HepG2 (cell line): ENCODE results near the gene SETD2. TPM values are rescaled to one million over a fixed set of nuclear protein-coding genes. Genes with fewer than 3 reads are reported as not detected.

Experiments used
- CENPT ChIP-seq: sonication (generic); formaldehyde crosslinking; IDR thresholded peaks from 2 replicates; pipeline ENCODE4 v1.8.0; 2022; ENCODE audit warnings: low read depth, mild to moderate bottlenecking, moderate library complexity, missing genetic modification reagents
- DNMT1 ChIP-seq: sonication (generic); formaldehyde crosslinking; IDR thresholded peaks from 2 replicates; pipeline ENCODE4 v1.5.1; 2020; ENCODE audit warnings: mild to moderate bottlenecking, missing genetic modification reagents
- MYPOP ChIP-seq: sonication (generic); formaldehyde crosslinking; IDR thresholded peaks from 2 replicates; pipeline ENCODE4 v1.8.1; 2023; ENCODE audit warnings: mild to moderate bottlenecking, moderate library complexity, missing genetic modification reagents
- PHF21A ChIP-seq: sonication (generic); formaldehyde crosslinking; IDR thresholded peaks from 2 replicates; pipeline ENCODE4 v1.5.0; 2020; ENCODE audit warnings: mild to moderate bottlenecking, missing genetic modification reagents
- PRDM15 ChIP-seq: sonication (generic); formaldehyde crosslinking; IDR thresholded peaks from 2 replicates; pipeline ENCODE4 v1.4.0; 2020; ENCODE audit warnings: missing genetic modification reagents
- REXO4 ChIP-seq: sonication (generic); formaldehyde crosslinking; IDR thresholded peaks from 2 replicates; pipeline ENCODE4 v1.8.0; 2022; ENCODE audit warnings: missing genetic modification reagents, mild to moderate bottlenecking, borderline replicate concordance
- TBX2 ChIP-seq: sonication (generic); formaldehyde crosslinking; IDR thresholded peaks from 2 replicates; pipeline ENCODE4 v1.5.0; 2020; ENCODE audit warnings: missing genetic modification reagents, mild to moderate bottlenecking, borderline replicate concordance
- TBX3 ChIP-seq: fragments of 450-650 bp; IDR thresholded peaks from 2 replicates; pipeline ENCODE4 v1.6.1; 2017; ENCODE audit warnings: antibody characterized with exemption, mild to moderate bottlenecking, inconsistent platforms, borderline replicate concordance
- THAP8 ChIP-seq: sonication (generic); formaldehyde crosslinking; IDR thresholded peaks from 2 replicates; pipeline ENCODE4 v1.5.1; 2020; ENCODE audit warnings: missing genetic modification reagents, mild to moderate bottlenecking, borderline replicate concordance
- USF2 ChIP-seq, 2 experiments: sonication (generic) in 1 of 2; formaldehyde crosslinking in 1 of 2; IDR thresholded peaks; 2 replicates each; pipeline versions ENCODE4 v1.5.1 to v1.6.1; 2011 to 2020; ENCODE audit warnings: borderline replicate concordance in 1 of 2, low read depth in 1 of 2, low read length in 1 of 2, mild to moderate bottlenecking in 1 of 2, missing genetic modification reagents in 1 of 2, moderate library complexity in 1 of 2
- ZNF124 ChIP-seq: sonication (generic); formaldehyde crosslinking; IDR thresholded peaks from 2 replicates; pipeline ENCODE4 v1.4.0; 2020; ENCODE audit warnings: missing genetic modification reagents
- ZNF33B ChIP-seq: sonication (generic); formaldehyde crosslinking; IDR thresholded peaks from 2 replicates; pipeline ENCODE4 v1.5.1; 2020; ENCODE audit warnings: mild to moderate bottlenecking, missing genetic modification reagents
- ZNF44 ChIP-seq: sonication (generic); formaldehyde crosslinking; IDR thresholded peaks from 2 replicates; pipeline ENCODE4 v1.5.1; 2020; ENCODE audit warnings: mild to moderate bottlenecking, missing genetic modification reagents
- ZNF460 ChIP-seq: sonication (generic); formaldehyde crosslinking; IDR thresholded peaks from 2 replicates; pipeline ENCODE4 v1.5.1; 2020; ENCODE audit warnings: missing genetic modification reagents, mild to moderate bottlenecking, borderline replicate concordance
- ZNF616 ChIP-seq: sonication (generic); formaldehyde crosslinking; IDR thresholded peaks from 2 replicates; pipeline ENCODE4 v1.5.0; 2020; ENCODE audit warnings: low read depth, mild to moderate bottlenecking, missing genetic modification reagents
- polyA plus RNA-seq, 8 experiments: library from polyadenylated mRNA; depleted of rRNA in 3 of 8; stranded (reverse) in 7 of 8; unstranded in 1 of 8; fragments of >200 nt; fragmentation: Illumina TruSeq in 4 of 8; extraction: Trizol in 4 of 8; gene quantifications; 2 replicates each; pipeline versions ENCODE4 v1.2.1 to v1.2.3, GENCODE V29; 2011 to 2016; ENCODE audit warnings: low read depth in 4 of 8, missing spikeins in 1 of 8, mixed read lengths in 1 of 8; ENCODE audit not compliant: insufficient read depth in 1 of 8
- total RNA-seq, 5 experiments: library from RNA; depleted of rRNA; stranded (reverse); fragments of >200 nt; fragmentation: Illumina TruSeq; extraction: Trizol; gene quantifications; 2 replicates each; pipeline ENCODE4 v1.2.3, GENCODE V29; 2016; ENCODE audit warnings: low read depth in 1 of 5

SETD2 gene
- total and polyA plus RNA-seq, 2 of the 13 experiments (the other 11 are each of a cell fraction or from before 2014, with no cell fraction given): 14.2 to 24.2 TPM

DNA sequence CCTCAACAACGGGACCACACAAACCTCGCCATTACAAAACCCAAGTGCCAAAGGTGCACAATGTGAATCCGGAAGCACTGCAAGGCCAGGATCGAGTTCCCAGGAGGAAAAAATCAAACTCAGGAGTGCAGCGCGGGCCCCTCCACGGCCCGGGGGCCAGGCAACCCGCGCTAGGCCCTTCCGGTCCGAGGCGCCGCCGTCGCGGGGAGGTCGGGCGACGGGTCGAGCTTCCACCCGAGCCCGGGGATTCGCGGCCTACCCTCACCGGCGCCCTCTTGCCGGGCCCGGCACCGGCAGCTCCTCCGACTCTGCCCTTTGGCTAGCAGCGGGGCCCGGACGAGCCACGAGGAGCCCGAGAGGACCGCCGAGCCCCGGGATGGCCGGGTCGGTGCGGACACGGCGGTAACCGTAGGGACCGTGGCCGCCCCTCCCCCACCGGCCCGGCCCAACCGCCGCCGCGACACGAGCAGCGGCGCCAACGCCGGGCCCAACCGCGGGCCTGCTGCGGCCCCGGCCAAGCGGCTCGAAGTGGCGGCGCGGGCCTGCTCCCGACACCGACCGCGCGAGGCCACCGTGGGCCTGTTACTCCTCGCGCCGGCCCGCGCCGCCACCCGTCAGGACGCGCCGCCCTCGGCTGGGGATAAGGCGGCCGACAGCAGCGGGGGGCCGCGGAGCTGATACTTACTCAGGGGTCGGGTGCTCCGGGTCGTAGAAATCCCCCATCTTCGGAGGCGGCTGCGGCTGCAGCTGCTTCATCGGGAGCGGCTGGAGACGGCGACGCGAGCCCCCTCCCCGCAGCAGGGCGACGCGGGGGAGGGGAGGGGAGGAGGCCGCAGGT, 525 bp downstream of the SETD2 start (continued):
- peak; percentile 78 for TF ChIP-seq PRDM15 (CRISPR knock-in tag)
- TF ChIP-seq THAP8: no peak
- 0 out of 2 replicates have a peak, but pooled peaks have one; percentile 50 for TF ChIP-seq ZNF33B (CRISPR knock-in tag)
- peak; percentile 74 for TF ChIP-seq TBX2
- TF ChIP-seq ZNF124 (CRISPR knock-in tag): no peak
- no peak for TF ChIP-seq ZNF44 (CRISPR knock-in tag)
- TF ChIP-seq TBX3: no peak
- TF ChIP-seq MYPOP (CRISPR knock-in tag): peak; percentile 52; the same call in 1 of the 2 replicates
- TF ChIP-seq PHF21A (CRISPR knock-in tag): peak; percentile 39; the same call in 1 of the 2 replicates
- no peak for TF ChIP-seq ZNF616 (CRISPR knock-in tag)
- TF ChIP-seq DNMT1: peak; percentile 68; the same call in 1 of the 2 replicates
- TF ChIP-seq USF2 (IDR thresholded peaks at IDR 0.05; ENCODE audit: low read depth, low read length): no peak
- TF ChIP-seq USF2 (CRISPR knock-in tag; IDR thresholded peaks at IDR 0.05; ENCODE audit: borderline replicate concordance): no peak; the same call in 1 of the 2 replicates
- TF ChIP-seq REXO4: no peak
- TF ChIP-seq CENPT (CRISPR knock-in tag): no peak
- no peak for TF ChIP-seq ZNF460 (CRISPR knock-in tag)
